Keratinocyte (primary cell): ENCODE data around the gene ANO10.

ENCODE experiments used
- EZH2 ChIP-seq: IDR thresholded peaks from one replicate; pipeline ENCODE4 v1.6.1; 2012; ENCODE audit warnings: inconsistent platforms, mild to moderate bottlenecking, low read length, moderate library complexity
- TF ChIP-seq, protein P1 (sequence below), 3 experiments: IDR thresholded peaks in 1 of 3; conservative IDR thresholded peaks in 1 of 3; optimal IDR thresholded peaks in 1 of 3; 2 replicates in 2 of 3; 3 replicates in 1 of 3; pipeline versions ENCODE3 to v1.5.1; 2011; ENCODE audit warnings: low read length in 3 of 3, mild to moderate bottlenecking in 3 of 3, moderate library complexity in 2 of 3, control low read depth in 1 of 3, inconsistent platforms in 1 of 3; ENCODE audit not compliant: insufficient read depth in 2 of 3; ENCODE audit errors: extremely low read depth in 1 of 3

DNA sequence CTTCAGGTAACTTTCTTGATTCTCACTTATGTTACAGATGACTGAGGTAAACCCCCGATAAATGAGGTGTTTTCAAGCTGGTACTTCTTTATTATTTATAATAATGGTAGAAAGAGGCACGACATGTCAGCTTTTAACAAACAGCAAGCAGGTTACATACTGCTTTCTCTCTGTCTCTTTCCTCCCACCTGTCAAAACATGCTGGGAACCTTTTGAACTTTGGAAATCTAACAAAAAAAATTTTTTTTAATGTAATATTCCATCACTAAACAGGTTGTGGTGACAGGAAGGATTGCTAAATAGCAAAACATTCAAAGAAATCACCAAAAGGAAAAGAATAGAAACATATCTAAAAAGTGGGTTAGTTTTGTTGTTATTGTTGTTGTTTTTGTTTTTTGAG is 48.2 kb downstream of the ANO10 start:
- TF ChIP-seq, protein P1, sequence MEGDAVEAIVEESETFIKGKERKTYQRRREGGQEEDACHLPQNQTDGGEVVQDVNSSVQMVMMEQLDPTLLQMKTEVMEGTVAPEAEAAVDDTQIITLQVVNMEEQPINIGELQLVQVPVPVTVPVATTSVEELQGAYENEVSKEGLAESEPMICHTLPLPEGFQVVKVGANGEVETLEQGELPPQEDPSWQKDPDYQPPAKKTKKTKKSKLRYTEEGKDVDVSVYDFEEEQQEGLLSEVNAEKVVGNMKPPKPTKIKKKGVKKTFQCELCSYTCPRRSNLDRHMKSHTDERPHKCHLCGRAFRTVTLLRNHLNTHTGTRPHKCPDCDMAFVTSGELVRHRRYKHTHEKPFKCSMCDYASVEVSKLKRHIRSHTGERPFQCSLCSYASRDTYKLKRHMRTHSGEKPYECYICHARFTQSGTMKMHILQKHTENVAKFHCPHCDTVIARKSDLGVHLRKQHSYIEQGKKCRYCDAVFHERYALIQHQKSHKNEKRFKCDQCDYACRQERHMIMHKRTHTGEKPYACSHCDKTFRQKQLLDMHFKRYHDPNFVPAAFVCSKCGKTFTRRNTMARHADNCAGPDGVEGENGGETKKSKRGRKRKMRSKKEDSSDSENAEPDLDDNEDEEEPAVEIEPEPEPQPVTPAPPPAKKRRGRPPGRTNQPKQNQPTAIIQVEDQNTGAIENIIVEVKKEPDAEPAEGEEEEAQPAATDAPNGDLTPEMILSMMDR (optimal IDR thresholded peaks at IDR 0.05 in 1 of 3, IDR thresholded peaks at IDR 0.05 in 1 of 3, conservative IDR thresholded peaks at IDR 0.05 in 1 of 3; ENCODE audit: extremely low read depth in 1 of 3, insufficient read depth in 2 of 3, low read length in 3 of 3) = no peak
- no peak for TF ChIP-seq EZH2
